Testis (tissue), 3 donors: ENCODE results near the gene NDFIP1. TPM values are rescaled to one million over a fixed set of nuclear protein-coding genes. Genes with fewer than 3 reads are reported as not detected.
"Not testable (repeated sequence)": the region's sequence is repeated elsewhere in the genome, so short reads cannot be mapped to it uniquely, and the experiment has no call there.

Source experiments
- DNase-seq: peaks from one replicate; pipeline ENCODE4 v3.0.0-alpha.2; 2019
- H3K27ac ChIP-seq, 2 donors: fragments of 200-600 bp; sonication (generic); one replicate each; pipeline ENCODE4 v1.5.1; 2019
- H3K27me3 ChIP-seq: fragments of 200-600 bp; sonication (generic); one replicate; pipeline ENCODE4 v1.5.1; 2019
- H3K36me3 ChIP-seq: fragments of 200-600 bp; sonication (generic); one replicate; pipeline ENCODE4 v1.5.1; 2017; ENCODE audit warnings: low read depth; ENCODE audit errors: missing control alignments
- H3K4me1 ChIP-seq: fragments of 200-600 bp; sonication (generic); one replicate; pipeline ENCODE4 v1.5.1; 2019
- H3K4me3 ChIP-seq, 2 donors: fragments of 200-600 bp; sonication (generic); one replicate each; pipeline ENCODE4 v1.5.1; 2017 to 2019
- H3K9me3 ChIP-seq: fragments of 200-600 bp; sonication (generic); one replicate; pipeline ENCODE4 v1.5.1; 2017
- POLR2A ChIP-seq: fragments of 450-650 bp; IDR thresholded peaks from one replicate; pipeline ENCODE4 v1.6.1; 2017; ENCODE audit warnings: antibody characterized with exemption, mild to moderate bottlenecking, moderate library complexity
- WGBS, 2 donors: methylation state at CpG; one replicate each; pipeline ENCODE4 v1.1.5; 2018; 5-methylcytosine and 5-hydroxymethylcytosine counted together
- intact Hi-C: fragments of 100-400 bp; cut with DNase I; formaldehyde crosslinking; loops from one replicate; pipeline ENCODE4 v1.15.1; 2023; ENCODE audit warnings: low total_unique reads
- polyA plus RNA-seq: library from polyadenylated mRNA; stranded (reverse); fragments of 350-450 nt; fragmentation: Illumina TruSeq; extraction: RNeasy Lipid Tissue Mini Kit (QIAGEN cat#74804); gene quantifications from one replicate; pipeline ENCODE4 v1.2.3, GENCODE V29; 2014; ENCODE audit warnings: low read depth, low replicate concordance; ENCODE audit not compliant: insufficient read depth
- total RNA-seq, 2 donors: library from RNA; depleted of rRNA; stranded (reverse); fragments of >200 nt; gene quantifications; one replicate each; pipeline ENCODE4 v1.2.3, GENCODE V29; 2016
- TF ChIP-seq, protein P1 (sequence below), 3 experiments: fragments of 450-650 bp in 2 of 3; fragments of 200-600 bp in 1 of 3; sonication (generic) in 1 of 3; IDR thresholded peaks; one replicate each; pipeline ENCODE4 v1.5.1; 2016 to 2019; ENCODE audit warnings: antibody characterized with exemption in 3 of 3, mild to moderate bottlenecking in 2 of 3, moderate library complexity in 1 of 3

The NDFIP1 gene
- total and polyA plus RNA-seq, 3 donors from 2014 or later = 88.7 to 319 (median 292) TPM

DNA sequence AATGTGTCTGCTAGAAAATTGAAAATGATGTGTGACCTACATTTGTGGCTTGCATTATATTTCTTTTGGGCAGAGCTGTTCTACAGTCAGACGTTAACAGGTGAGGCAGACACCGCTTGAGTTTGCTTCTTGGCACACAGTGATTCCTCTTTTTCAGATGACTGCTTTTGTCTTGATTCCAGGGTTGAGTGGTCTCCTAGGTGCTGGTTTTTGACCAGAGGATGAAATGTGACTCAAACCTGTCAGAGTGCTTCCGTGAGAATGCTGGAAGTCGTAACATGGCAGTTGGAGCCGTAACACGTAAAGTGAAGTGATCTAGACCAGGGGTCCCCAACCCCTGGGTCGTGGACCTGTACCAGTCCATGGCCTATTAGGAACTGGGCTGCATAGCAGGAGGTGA is 28.3 kb upstream of the NDFIP1 start:
- intact Hi-C loops = no loop called here
- H3K27ac ChIP-seq = no peak overlapping the region
- no peaks in the 10 kb centered on the region for H3K27me3 ChIP-seq
- no peak for TF ChIP-seq POLR2A
- TF ChIP-seq, protein P1, sequence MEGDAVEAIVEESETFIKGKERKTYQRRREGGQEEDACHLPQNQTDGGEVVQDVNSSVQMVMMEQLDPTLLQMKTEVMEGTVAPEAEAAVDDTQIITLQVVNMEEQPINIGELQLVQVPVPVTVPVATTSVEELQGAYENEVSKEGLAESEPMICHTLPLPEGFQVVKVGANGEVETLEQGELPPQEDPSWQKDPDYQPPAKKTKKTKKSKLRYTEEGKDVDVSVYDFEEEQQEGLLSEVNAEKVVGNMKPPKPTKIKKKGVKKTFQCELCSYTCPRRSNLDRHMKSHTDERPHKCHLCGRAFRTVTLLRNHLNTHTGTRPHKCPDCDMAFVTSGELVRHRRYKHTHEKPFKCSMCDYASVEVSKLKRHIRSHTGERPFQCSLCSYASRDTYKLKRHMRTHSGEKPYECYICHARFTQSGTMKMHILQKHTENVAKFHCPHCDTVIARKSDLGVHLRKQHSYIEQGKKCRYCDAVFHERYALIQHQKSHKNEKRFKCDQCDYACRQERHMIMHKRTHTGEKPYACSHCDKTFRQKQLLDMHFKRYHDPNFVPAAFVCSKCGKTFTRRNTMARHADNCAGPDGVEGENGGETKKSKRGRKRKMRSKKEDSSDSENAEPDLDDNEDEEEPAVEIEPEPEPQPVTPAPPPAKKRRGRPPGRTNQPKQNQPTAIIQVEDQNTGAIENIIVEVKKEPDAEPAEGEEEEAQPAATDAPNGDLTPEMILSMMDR (IDR thresholded peaks at IDR 0.05) = no peak
- no peaks in the 10 kb centered on the region for H3K4me1 ChIP-seq
- no peaks in the 10 kb centered on the region for H3K36me3 ChIP-seq
- WGBS, 2 donors = 90 to 91% methylated on average over 7 of the region's 7 CpGs
- no peaks in the 10 kb centered on the region for H3K9me3 ChIP-seq
- H3K4me3 ChIP-seq = no peak overlapping the region
- no peak for DNase-seq

DNA sequence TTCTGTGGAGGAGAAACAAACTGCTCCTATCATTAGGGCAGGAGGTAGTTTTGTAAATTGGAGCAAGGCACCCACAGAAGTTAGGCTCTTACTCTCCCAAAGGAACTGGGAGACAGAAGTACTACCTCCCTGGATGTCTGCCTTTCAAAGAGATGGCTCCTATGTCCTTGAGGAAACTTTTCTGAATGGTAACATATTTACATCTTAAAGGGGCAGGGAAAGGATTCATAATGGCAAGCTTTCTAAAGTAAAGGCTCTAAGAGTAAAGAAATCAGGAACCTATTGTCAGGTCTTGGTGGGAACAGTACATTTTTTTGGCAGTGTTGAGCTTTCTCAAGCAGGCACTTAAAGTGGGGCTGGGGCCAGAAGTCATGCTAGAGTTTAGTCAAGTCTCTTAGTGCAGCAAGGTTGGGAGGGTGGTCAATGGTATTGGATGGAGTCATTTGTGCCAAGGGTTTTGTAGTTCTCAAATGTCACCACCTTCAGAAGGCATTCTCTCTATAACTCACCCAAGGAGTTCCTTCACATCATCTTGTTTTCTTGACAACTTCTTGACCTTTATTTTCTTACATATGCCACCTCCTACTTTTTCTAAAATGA is 26.3 kb upstream of the NDFIP1 start:
- peak overlapping the region in 1 of 2 donors; percentile 36 for H3K27ac ChIP-seq
- H3K9me3 ChIP-seq = no peaks in the 10 kb centered on the region
- no peak overlapping the region for H3K4me3 ChIP-seq
- H3K4me1 ChIP-seq = no peaks in the 10 kb centered on the region
- no peak for DNase-seq
- intact Hi-C loops = no loop called here
- no peaks in the 10 kb centered on the region for H3K36me3 ChIP-seq
- H3K27me3 ChIP-seq = no peaks in the 10 kb centered on the region
- no peak for TF ChIP-seq POLR2A
- TF ChIP-seq, protein P1 (IDR thresholded peaks at IDR 0.05) = no peak

DNA sequence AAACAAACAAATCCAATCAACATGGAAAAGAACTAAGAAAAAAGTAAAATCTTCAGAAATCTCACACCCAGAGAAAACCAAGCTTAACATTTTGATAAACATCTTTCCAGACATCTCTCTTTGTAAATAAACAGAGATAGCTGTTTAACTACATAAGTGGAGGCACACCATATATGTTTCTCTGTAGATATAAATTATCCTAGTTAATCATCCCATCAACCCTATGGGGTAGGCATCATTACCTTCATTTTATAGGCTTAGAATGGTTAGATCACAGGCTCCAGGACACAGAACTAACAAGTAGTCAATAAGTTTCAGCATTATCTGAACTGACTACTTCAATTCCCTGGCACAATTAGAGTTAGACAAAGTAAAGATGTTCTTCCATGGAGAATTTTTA is 22.4 kb upstream of the NDFIP1 start:
- no peak for DNase-seq
- H3K27me3 ChIP-seq = no peaks in the 10 kb centered on the region
- no peaks in the 10 kb centered on the region for H3K9me3 ChIP-seq
- peaks cover 25% of the 10 kb centered on the region for H3K4me1 ChIP-seq
- H3K4me3 ChIP-seq = no peak overlapping the region
- intact Hi-C loops = no loop called here
- H3K27ac ChIP-seq = peak overlapping the region in 1 of 2 donors; percentile 74
- TF ChIP-seq POLR2A = no peak
- TF ChIP-seq, protein P1 (IDR thresholded peaks at IDR 0.05) = no peak
- no peaks in the 10 kb centered on the region for H3K36me3 ChIP-seq

DNA sequence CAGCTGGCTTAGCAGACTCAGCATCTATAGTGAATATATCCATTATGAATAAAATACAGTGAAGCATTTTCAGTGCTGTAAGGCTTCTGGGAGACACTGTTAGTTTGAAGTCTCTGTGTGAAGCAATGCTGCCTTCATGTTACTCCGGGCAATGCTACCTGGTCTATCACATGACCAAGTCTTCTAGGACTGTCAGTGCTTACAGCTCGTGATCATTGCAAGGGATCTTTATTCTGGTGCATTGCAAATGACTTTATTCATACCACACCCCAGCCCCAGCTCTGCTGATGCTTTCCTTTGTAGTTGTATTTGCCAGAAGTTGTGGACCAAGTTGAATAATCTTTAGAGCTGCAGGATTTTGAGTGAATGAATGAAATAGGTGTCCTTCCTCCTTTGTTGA is 21.9 kb upstream of the NDFIP1 start:
- TF ChIP-seq POLR2A = no peak
- TF ChIP-seq, protein P1 (IDR thresholded peaks at IDR 0.05) = no peak
- intact Hi-C loops = no loop called here
- Histone ChIP-seq H3K27me3 (no peaks in the 10 kb centered on the region), H3K27ac (peak overlapping the region; percentile 74 to 77), H3K36me3 (no peaks in the 10 kb centered on the region), H3K9me3 (no peaks in the 10 kb centered on the region), H3K4me3 (no peak overlapping the region), H3K4me1 (peaks cover 25% of the 10 kb centered on the region)
- 68 to 93% methylated on average over 2 of the region's 2 CpGs for WGBS, 2 donors
- no peak for DNase-seq

DNA sequence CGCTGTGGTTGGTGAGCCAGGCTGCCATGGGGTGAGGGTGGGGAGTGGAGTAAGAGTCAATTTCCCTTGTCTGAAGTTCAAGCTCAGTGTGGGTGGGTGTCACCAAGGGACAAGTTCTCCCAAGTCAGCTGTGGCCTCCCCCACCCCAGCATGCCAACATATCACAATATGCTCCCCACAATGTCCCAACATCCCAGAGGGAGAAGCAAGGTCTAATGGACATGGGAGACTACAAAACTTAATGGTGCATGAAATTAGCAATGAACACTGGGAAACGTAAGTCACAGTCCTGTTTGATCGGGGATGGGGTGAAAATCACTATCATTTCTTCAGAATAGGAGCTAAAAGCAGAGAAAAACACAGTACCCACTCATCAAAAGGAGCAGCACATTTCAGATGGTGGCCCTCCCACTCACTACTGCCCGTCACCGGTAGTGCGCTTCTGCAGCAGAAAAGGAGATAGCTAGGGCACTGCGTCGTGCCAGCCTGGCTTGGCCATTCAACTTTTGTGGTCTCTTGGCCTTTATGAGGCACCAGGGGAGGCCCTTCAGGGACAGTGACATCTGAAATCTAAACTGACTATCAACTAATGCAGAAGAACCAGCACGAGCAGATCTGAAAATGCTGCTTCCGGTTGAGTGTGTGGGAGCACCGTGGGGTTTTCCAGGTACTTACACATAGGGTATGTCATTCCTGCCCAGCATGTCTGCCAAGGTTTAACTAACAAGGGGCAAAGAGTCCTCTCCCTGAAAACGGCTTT is 20.5 kb upstream of the NDFIP1 start:
- intact Hi-C loops = no loop called here
- H3K36me3 ChIP-seq = no peaks in the 10 kb centered on the region
- peak; percentile 69 for DNase-seq
- WGBS, 2 donors = 50 to 63% methylated on average over 9 to 12 of the region's 12 CpGs
- no peaks in the 10 kb centered on the region for H3K9me3 ChIP-seq
- H3K27me3 ChIP-seq = no peaks in the 10 kb centered on the region
- TF ChIP-seq, protein P1 (IDR thresholded peaks at IDR 0.05) = no peak
- TF ChIP-seq POLR2A = no peak
- H3K27ac ChIP-seq = peak overlapping the region; percentile 74 to 77
- peaks cover 25% of the 10 kb centered on the region for H3K4me1 ChIP-seq
- no peak overlapping the region for H3K4me3 ChIP-seq

DNA sequence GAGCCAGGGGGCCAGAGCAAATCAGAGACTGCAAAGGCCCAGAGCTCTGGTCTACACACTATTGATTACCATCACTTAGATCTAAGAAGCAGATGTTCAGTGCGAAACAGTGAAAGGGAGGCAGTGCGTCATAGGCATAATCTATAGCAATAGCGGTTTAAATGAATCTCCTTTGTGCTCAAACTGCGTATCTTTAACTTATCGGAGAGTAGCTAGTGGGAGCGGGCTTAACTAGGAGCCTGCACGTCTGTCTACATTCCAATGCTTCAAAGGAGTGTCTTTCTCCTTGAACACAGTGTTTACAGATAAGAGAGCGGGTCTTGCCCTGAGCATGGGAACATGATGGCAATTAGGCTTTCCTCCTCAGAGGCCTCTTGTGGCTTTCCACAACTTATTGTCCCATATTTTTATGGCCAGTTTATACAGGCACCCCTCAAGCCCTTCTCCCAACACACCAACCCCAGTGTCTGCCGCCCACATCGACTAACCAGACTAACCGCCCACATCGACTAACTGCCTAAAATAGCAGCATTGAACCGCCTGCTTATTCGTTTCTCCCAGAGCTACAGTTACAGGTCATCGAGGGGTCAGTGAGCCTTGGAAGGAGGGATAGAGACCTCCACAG is 19.6 kb upstream of the NDFIP1 start:
- 20 to 23% methylated on average over 15 of the region's 15 CpGs for WGBS, 2 donors
- intact Hi-C loops, H3K4me3 ChIP-seq, H3K9me3 ChIP-seq, H3K27me3 ChIP-seq, H3K36me3 ChIP-seq: not testable (repeated sequence)
- peak; percentile 67 for DNase-seq
- H3K4me1 ChIP-seq = peaks cover 25% of the 10 kb centered on the region
- peak overlapping the region; percentile 74 to 77 for H3K27ac ChIP-seq
